ENCODE measurements around the gene IGSF9B. TPM values are rescaled to one million over a fixed set of nuclear protein-coding genes. Genes with fewer than 3 reads are reported as not detected.

Gene IGSF9B
- total and polyA plus RNA-seq, 2 experiments from 2014 or later: 0.30 to 0.65 TPM

DNA sequence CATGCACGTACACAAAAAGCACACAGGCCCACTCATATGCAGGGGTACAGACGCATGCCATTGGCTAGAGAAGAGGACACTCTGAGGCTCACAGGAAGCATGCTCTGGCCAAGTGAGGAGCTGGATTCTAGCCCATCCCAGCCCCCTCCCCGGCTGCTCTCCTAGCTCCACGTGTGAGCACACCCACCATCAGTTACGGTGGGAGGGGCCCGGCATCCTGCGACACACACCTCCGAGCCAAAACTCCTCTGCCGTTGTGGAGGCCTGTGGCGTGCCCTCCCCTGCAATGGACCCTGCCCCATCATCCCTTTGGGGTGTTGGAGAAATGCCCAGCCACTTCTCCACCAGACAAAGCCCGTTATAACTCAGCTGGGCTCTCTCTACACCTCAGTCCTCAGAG is 15.1 kb upstream of the IGSF9B start:
- H3K27me3 ChIP-seq: peaks cover 51% of the 10 kb centered on the region
- no peaks in the 10 kb centered on the region for H3K4me1 ChIP-seq (ENCODE audit: insufficient read depth)
- no peak for DNase-seq (ENCODE audit: low spot score)
- no peaks in the 10 kb centered on the region for H3K79me2 ChIP-seq
- WGBS (ENCODE audit: low lambda C conversion rate, missing lambda C conversion rate): 79% methylated on average over 11 of the region's 11 CpGs
- H3K9me2 ChIP-seq (replicated peaks; ENCODE audit: insufficient read depth): no peaks in the 10 kb centered on the region
- no peaks in the 10 kb centered on the region for H4K20me1 ChIP-seq (ENCODE audit: insufficient read depth, poor library complexity, severe bottlenecking)
- no peak overlapping the region for H3K4me3 ChIP-seq
- H3K9me3 ChIP-seq (ENCODE audit: low read depth): no peaks in the 10 kb centered on the region
- H3K4me2 ChIP-seq: no peak overlapping the region
- H3K36me3 ChIP-seq (replicated peaks; ENCODE audit: insufficient read depth, low read depth): no peaks in the 10 kb centered on the region
- no peak for TF ChIP-seq EZH2phosphoT487 (IDR thresholded peaks at IDR 0.05; ENCODE audit: low read depth, severe bottlenecking, unreplicated experiment)
- no peak for TF ChIP-seq EZH2 (IDR thresholded peaks at IDR 0.05; ENCODE audit: borderline replicate concordance)
- no peak for TF ChIP-seq CTCF (IDR thresholded peaks at IDR 0.05; ENCODE audit: poor library complexity)
- no peak overlapping the region for H3K27ac ChIP-seq
- no peak overlapping the region for H2AFZ ChIP-seq

GRCh38 chr11:133969112-133969511 is 12.3 kb upstream of the IGSF9B start:
- TF ChIP-seq EZH2 (IDR thresholded peaks at IDR 0.05; ENCODE audit: borderline replicate concordance): no peak
- H3K9me3 ChIP-seq (ENCODE audit: low read depth): no peaks in the 10 kb centered on the region

DNA sequence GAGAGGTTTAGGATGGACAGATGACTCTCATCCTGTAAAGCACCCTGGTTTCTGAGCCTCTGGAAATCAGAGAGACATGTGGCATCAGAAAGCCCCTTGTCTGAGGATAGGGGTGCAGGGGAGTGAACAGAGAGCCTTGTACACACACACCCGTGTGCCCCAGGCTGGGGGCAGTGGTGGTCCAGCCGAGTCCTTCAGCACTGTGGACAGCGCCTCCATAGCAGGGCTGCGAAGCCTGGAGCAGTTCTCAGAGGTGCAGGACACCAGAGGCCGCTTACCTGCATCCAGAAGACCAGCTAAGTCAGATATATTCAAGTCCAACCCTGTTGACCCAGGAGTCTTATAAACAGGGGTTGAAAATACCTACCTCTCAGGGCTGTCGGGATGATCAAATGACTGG is 11.5 kb upstream of the IGSF9B start:
- 50% methylated on average over 6 of the region's 6 CpGs for WGBS (ENCODE audit: low lambda C conversion rate, missing lambda C conversion rate)
- H3K9me2 ChIP-seq (replicated peaks; ENCODE audit: insufficient read depth): no peaks in the 10 kb centered on the region
- no peak overlapping the region for H2AFZ ChIP-seq
- DNase-seq (ENCODE audit: low spot score): no peak
- no peaks in the 10 kb centered on the region for H4K20me1 ChIP-seq (ENCODE audit: insufficient read depth, poor library complexity, severe bottlenecking)
- peaks cover 30% of the 10 kb centered on the region for H3K27me3 ChIP-seq
- H3K79me2 ChIP-seq: no peaks in the 10 kb centered on the region
- H3K9me3 ChIP-seq (ENCODE audit: low read depth): no peaks in the 10 kb centered on the region
- no peak overlapping the region for H3K4me3 ChIP-seq
- no peak overlapping the region for H3K4me2 ChIP-seq
- no peaks in the 10 kb centered on the region for H3K36me3 ChIP-seq (replicated peaks; ENCODE audit: insufficient read depth, low read depth)
- H3K27ac ChIP-seq: no peak overlapping the region
- TF ChIP-seq CTCF (IDR thresholded peaks at IDR 0.05; ENCODE audit: poor library complexity) (no peak), EZH2phosphoT487 (IDR thresholded peaks at IDR 0.05; ENCODE audit: low read depth, severe bottlenecking, unreplicated experiment) (no peak), EZH2 (IDR thresholded peaks at IDR 0.05; ENCODE audit: borderline replicate concordance) (no peak)
- H3K4me1 ChIP-seq (ENCODE audit: insufficient read depth): no peaks in the 10 kb centered on the region

More at GRCh38 chr11:133969112-133969511, 12.3 kb upstream of the IGSF9B start:
- DNase-seq (ENCODE audit: low spot score): no peak
- Histone ChIP-seq H3K27ac (no peak overlapping the region), H2AFZ (no peak overlapping the region), H3K4me2 (no peak overlapping the region), H3K79me2 (no peaks in the 10 kb centered on the region), H3K27me3 (peaks cover 32% of the 10 kb centered on the region), H3K9me2 (replicated peaks; ENCODE audit: insufficient read depth) (no peaks in the 10 kb centered on the region), H3K36me3 (replicated peaks; ENCODE audit: insufficient read depth, low read depth) (no peaks in the 10 kb centered on the region), H3K4me1 (ENCODE audit: insufficient read depth) (no peaks in the 10 kb centered on the region), H4K20me1 (ENCODE audit: insufficient read depth, poor library complexity, severe bottlenecking) (no peaks in the 10 kb centered on the region), H3K4me3 (no peak overlapping the region)
- 80% methylated on average over 11 of the region's 11 CpGs for WGBS (ENCODE audit: low lambda C conversion rate, missing lambda C conversion rate)

DNA sequence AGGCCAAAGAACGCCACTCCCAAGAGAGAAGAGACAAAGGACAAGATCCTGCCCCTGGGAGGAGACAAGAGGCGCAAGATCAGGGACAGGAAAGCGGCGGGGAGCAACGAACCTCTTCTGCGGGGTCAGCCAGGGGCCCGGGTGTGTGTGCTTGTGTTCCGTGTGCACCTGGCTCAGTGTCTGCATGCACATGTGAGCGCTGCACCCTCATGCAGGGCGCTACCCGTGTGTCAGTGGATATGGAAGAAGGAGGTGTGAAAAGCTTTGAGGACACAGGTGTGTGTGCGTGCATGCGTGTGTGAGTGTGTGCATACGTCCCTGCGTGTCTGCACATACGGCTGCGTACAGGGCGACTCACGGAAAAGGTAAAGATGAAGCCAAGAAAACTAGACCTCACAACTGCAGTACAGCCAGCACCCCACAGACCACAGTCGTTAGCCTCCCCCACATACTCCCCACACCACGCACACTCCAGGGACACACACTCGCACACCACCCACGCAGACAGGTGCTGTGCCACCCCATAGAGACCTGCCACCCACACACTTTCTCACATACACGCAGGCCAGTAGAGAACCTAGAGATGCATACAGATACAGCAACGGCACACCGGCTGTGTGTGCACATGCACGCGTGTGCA is 11.0 kb upstream of the IGSF9B start:
- no peak overlapping the region for H3K4me2 ChIP-seq
- no peaks in the 10 kb centered on the region for H3K79me2 ChIP-seq
- no peak overlapping the region for H3K4me3 ChIP-seq
- no peak overlapping the region for H3K27ac ChIP-seq
- H3K27me3 ChIP-seq: peaks cover 30% of the 10 kb centered on the region
- WGBS (ENCODE audit: low lambda C conversion rate, missing lambda C conversion rate): 90% methylated on average over 28 of the region's 28 CpGs
- no peaks in the 10 kb centered on the region for H3K4me1 ChIP-seq (ENCODE audit: insufficient read depth)
- no peaks in the 10 kb centered on the region for H4K20me1 ChIP-seq (ENCODE audit: insufficient read depth, poor library complexity, severe bottlenecking)
- no peaks in the 10 kb centered on the region for H3K9me3 ChIP-seq (ENCODE audit: low read depth)
- no peaks in the 10 kb centered on the region for H3K36me3 ChIP-seq (replicated peaks; ENCODE audit: insufficient read depth, low read depth)
- H3K9me2 ChIP-seq (replicated peaks; ENCODE audit: insufficient read depth): no peaks in the 10 kb centered on the region
- DNase-seq (ENCODE audit: low spot score): no peak
- no peak overlapping the region for H2AFZ ChIP-seq
- no peak for TF ChIP-seq EZH2phosphoT487 (IDR thresholded peaks at IDR 0.05; ENCODE audit: low read depth, severe bottlenecking, unreplicated experiment)
- TF ChIP-seq EZH2 (IDR thresholded peaks at IDR 0.05; ENCODE audit: borderline replicate concordance): no peak
